ENCODE results near the gene ARHGAP31.

The ARHGAP31 gene

GRCh38 chr3:119457246-119457645, 163.1 kb downstream of the ARHGAP31 start:
- DNase-seq, result no peak

GRCh38 chr3:119463171-119464169, 169.3 kb downstream of the ARHGAP31 start, which contains the start of gene TMEM39A:
Gene TMEM39A, minus strand, starts transcription at chr3:119463615. Its CDS starts 1,541 bp downstream, at chr3:119462074.
- peak; percentile 100 for DNase-seq

DNA sequence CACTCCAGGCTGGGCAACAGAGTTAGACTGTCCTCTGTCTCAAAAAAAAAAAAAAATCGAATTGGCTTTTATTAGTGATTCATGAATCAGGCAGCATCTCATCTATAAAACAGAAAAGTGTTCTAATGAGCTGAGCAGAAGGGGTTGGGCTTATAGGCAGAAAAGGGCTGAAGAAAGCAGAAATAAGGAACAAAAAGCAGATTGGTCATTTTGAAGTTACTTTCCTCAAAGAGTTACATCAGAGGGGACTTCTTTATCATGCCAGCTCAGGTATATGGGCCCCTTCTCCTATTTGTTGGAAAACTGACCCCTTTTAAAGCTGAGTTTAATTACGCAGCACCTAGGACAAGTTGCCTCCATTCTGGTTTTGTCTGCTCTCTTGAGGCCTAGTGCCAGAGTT, 173.9 kb downstream of the ARHGAP31 start:
- no peak for DNase-seq

GRCh38 chr3:119469418-119470189, 175.4 kb downstream of the ARHGAP31 start:
- DNase-seq, result no peak

Measured in NCI-H1436 (cell line).